GM12878 (cell line): Measurements from ENCODE around the gene TRABD2A. TPM values are rescaled to one million over a fixed set of nuclear protein-coding genes. Genes with fewer than 3 reads are reported as not detected.

ENCODE experiments used
- ATAC-seq: fragments of 200-7000 bp; cut with Tn5 transposase; 3 replicates; pipeline ENCODE4 v1.9.1; 2020; ENCODE audit warnings: mild to moderate bottlenecking, moderate library complexity
- BruUV-seq: library from RNA; stranded (reverse); fragments of 400-500 nt; replicated peaks from 2 replicates; lab custom pipeline; 2021; lab: Mats Ljungman, UMichigan
- CTCF ChIA-PET: fragments of 300-600 bp; sonication (Branson Sonifier 250); formaldehyde crosslinking; extraction: SDS; loops from one replicate; lab custom pipeline; 2021; ENCODE audit warnings: inconsistent platforms; lab: Yijun Ruan, JAX
- POLR2A ChIA-PET: fragments of 350-600 bp; formaldehyde crosslinking; extraction: SDS; loops from one replicate; lab custom pipeline; 2021; ENCODE audit warnings: inconsistent platforms; lab: Charles Lee
- RAD21 ChIA-PET: fragments of 300-600 bp; sonication (Branson Sonifier 250); formaldehyde crosslinking; loops from one replicate; lab custom pipeline; 2023; ENCODE audit warnings: antibody characterized with exemption; ENCODE audit not compliant: unreplicated experiment; lab: Charles Lee
- SMC1A ChIA-PET: fragments of 300-600 bp; sonication (Branson Sonifier 250); formaldehyde crosslinking; loops from one replicate; lab custom pipeline; 2023; ENCODE audit not compliant: unreplicated experiment, uncharacterized antibody; lab: Charles Lee
- DNase-seq: peaks from one replicate; pipeline ENCODE4 v3.0.0-alpha.2; 2011; ENCODE audit warnings: low read depth, low spot score
- FAIRE-seq: peaks from 3 replicates; lab custom pipeline; 2011; peaks lifted over from hg19 to GRCh38; lab: Jason Lieb, UNC
- H2AFZ ChIP-seq: 2 replicates; pipeline ENCODE4 v1.6.0; 2011; ENCODE audit warnings: low read depth, low read length, control low read depth; ENCODE audit not compliant: control insufficient read depth
- H3K27ac ChIP-seq: 2 replicates; pipeline ENCODE4 v1.5.1; 2011; ENCODE audit warnings: control low read depth; ENCODE audit not compliant: control insufficient read depth, insufficient read depth
- H3K27me3 ChIP-seq, 2 experiments: replicated peaks in 1 of 2; 2 replicates each; pipeline versions ENCODE4 v1.6.0 to v1.6.1; 2011; ENCODE audit warnings: low read length in 1 of 2; ENCODE audit not compliant: control insufficient read depth in 2 of 2, insufficient read depth in 2 of 2
- H3K36me3 ChIP-seq, 2 experiments: 2 replicates each; pipeline ENCODE4 v1.5.1; 2011; ENCODE audit warnings: low read length in 1 of 2; ENCODE audit not compliant: control insufficient read depth in 2 of 2, insufficient read depth in 2 of 2
- H3K4me1 ChIP-seq: 2 replicates; pipeline ENCODE4 v1.6.1; 2011; ENCODE audit warnings: mild to moderate bottlenecking, low read length, moderate library complexity, mixed read lengths; ENCODE audit not compliant: control insufficient read depth, insufficient read depth
- H3K4me2 ChIP-seq: 2 replicates; pipeline ENCODE4 v1.6.0; 2011; ENCODE audit warnings: control low read depth; ENCODE audit not compliant: control insufficient read depth, insufficient read depth
- H3K4me3 ChIP-seq: fragments of 200-600 bp; sonication (generic); 2 replicates; pipeline ENCODE4 v1.5.1; 2016
- H3K79me2 ChIP-seq: 2 replicates; pipeline ENCODE4 v1.6.0; 2011; ENCODE audit warnings: low read length; ENCODE audit not compliant: control insufficient read depth, insufficient read depth
- H3K9ac ChIP-seq: 2 replicates; pipeline ENCODE4 v1.8.0; 2011; ENCODE audit warnings: low read length, control low read depth, mixed read lengths; ENCODE audit not compliant: control insufficient read depth, insufficient read depth
- H3K9me3 ChIP-seq: replicated peaks from 3 replicates; pipeline ENCODE4 v1.5.1; 2011; ENCODE audit warnings: mild to moderate bottlenecking, low read length; ENCODE audit not compliant: control insufficient read depth, insufficient read depth
- H4K20me1 ChIP-seq: 2 replicates; pipeline ENCODE4 v1.6.0; 2011; ENCODE audit not compliant: control insufficient read depth, insufficient read depth
- BRCA1 ChIP-seq: IDR thresholded peaks from 2 replicates; pipeline ENCODE4 v1.6.1; 2011; ENCODE audit warnings: low read depth, low read length, improper control_type of control experiment
- CBX3 ChIP-seq: fragments of 200-600 bp; sonication (generic); IDR thresholded peaks from 2 replicates; pipeline ENCODE4 v1.6.1; 2016; ENCODE audit warnings: low read depth, borderline replicate concordance
- EP300 ChIP-seq, 2 experiments: fragments of 150-350 bp in 1 of 2; IDR thresholded peaks; 2 replicates each; pipeline ENCODE4 v1.6.1; 2011 to 2012; ENCODE audit warnings: low read depth in 2 of 2, low read length in 2 of 2, borderline replicate concordance in 1 of 2, improper control_type of control experiment in 1 of 2, inconsistent platforms in 1 of 2; ENCODE audit not compliant: control insufficient read depth in 1 of 2
- NFXL1 ChIP-seq: fragments of 450-650 bp; IDR thresholded peaks from 2 replicates; pipeline ENCODE4 v1.6.1; 2017; ENCODE audit warnings: antibody characterized with exemption, mild to moderate bottlenecking, borderline replicate concordance
- RAD21 ChIP-seq: IDR thresholded peaks from 2 replicates; pipeline ENCODE4 v1.6.1; 2011; ENCODE audit warnings: mild to moderate bottlenecking, low read depth, low read length, moderate library complexity; ENCODE audit not compliant: insufficient read depth
- STAT1 ChIP-seq: fragments of 450-650 bp; conservative IDR thresholded peaks from 2 replicates; pipeline ENCODE4 v1.6.1; 2014; ENCODE audit warnings: antibody characterized with exemption, mild to moderate bottlenecking
- SUZ12 ChIP-seq: fragments of 200-600 bp; sonication (generic); IDR thresholded peaks from one replicate; pipeline ENCODE4 v1.6.1; 2018; ENCODE audit warnings: antibody characterized with exemption, mild to moderate bottlenecking; ENCODE audit not compliant: unreplicated experiment
- ZBTB33 ChIP-seq: fragments of 450-650 bp; IDR thresholded peaks from 2 replicates; pipeline ENCODE4 v1.6.1; 2017; ENCODE audit warnings: mild to moderate bottlenecking
- WGBS: methylation state at CpG from one replicate; pipeline ENCODE4 v1.1.6; 2016; ENCODE audit warnings: low lambda C conversion rate; ENCODE audit not compliant: insufficient replicate concordance, insufficient coverage; ENCODE audit errors: missing lambda C conversion rate; 5-methylcytosine and 5-hydroxymethylcytosine counted together
- in situ Hi-C: fragments of 300-500 bp; cut with MboI; formaldehyde crosslinking; loops from 9 replicates; pipeline ENCODE4 v1.14.3; 2018; ENCODE audit warnings: mixed read lengths
- intact Hi-C: fragments of 100-400 bp; cut with micrococcal nuclease; formaldehyde crosslinking; loops from one replicate; pipeline ENCODE4 v1.14.2; 2022; ENCODE audit not compliant: unreplicated experiment
- polyA plus RNA-seq, 11 experiments: library from polyadenylated mRNA; depleted of rRNA in 4 of 11; unstranded in 6 of 11; stranded (reverse) in 5 of 11; fragments of >200 nt; fragmentation: Nextera tagmentation in 4 of 11; fragmentation: Illumina TruSeq in 1 of 11; extraction: Ambion mirVana in 4 of 11; extraction: Trizol in 1 of 11; gene quantifications; 1 replicate in 1 of 11; 2 replicates in 10 of 11; pipeline versions ENCODE4 v1.2.1 to v1.2.3, GENCODE V29; 2011 to 2016; ENCODE audit warnings: inconsistent platforms in 2 of 11, missing spikeins in 2 of 11, low read depth in 1 of 11
- total RNA-seq, 4 experiments: library from RNA; depleted of rRNA in 3 of 4; stranded (reverse); fragments of >200 nt in 3 of 4; fragmentation: Illumina TruSeq in 1 of 4; extraction: Trizol in 1 of 4; gene quantifications; 2 replicates each; pipeline versions ENCODE4 v1.2.1 to v1.2.3, GENCODE V29; 2013 to 2021
- TF ChIP-seq, protein P1 (sequence below): IDR thresholded peaks from 2 replicates; pipeline ENCODE4 v1.6.1; 2011; ENCODE audit warnings: borderline replicate concordance, low read depth, mild to moderate bottlenecking, moderate library complexity, low read length; ENCODE audit not compliant: insufficient read depth, poor library complexity, severe bottlenecking

The TRABD2A gene
- total and polyA plus RNA-seq, 10 of the 15 experiments (the other 5 are each of a cell fraction or from before 2014, with no cell fraction given) = 1.4 to 7.6 (median 4.1) TPM

DNA sequence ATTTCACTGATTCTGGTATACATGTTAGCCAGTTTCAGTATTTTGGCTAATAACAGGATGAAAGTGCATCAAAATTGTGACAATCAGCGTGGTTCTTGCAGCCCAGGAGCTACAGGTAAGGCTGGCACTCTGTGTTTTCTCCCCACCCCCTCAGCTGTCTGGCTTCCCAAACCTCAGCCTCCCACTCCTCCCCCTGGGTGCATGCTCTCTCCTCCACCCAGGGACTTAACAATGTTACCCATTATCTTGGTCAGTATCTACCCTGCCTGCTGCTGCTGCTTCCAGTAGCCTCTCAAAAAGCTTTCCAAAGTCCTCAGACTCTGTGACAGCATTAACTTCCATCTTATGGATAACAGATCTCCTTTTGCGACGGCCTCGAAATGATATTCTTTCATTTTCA, 41.0 kb downstream of the TRABD2A start:
- ChIA-PET CTCF (interaction anchor here (0.6 kb wide), 1 partner anchor 40 kb away, joined by 3 read pairs; no protein-coding TSS in a partner anchor), RAD21 (no interaction called here), POLR2A (no interaction called here), SMC1A (no interaction called here)
- Histone ChIP-seq H3K9ac (no peak overlapping the region), H3K27me3 (no peaks in the 10 kb centered on the region), H3K79me2 (no peaks in the 10 kb centered on the region), H2AFZ (no peak overlapping the region), H3K36me3 (no peaks in the 10 kb centered on the region), H3K4me3 (no peak overlapping the region), H3K9me3 (peaks cover 3% of the 10 kb centered on the region; the same call in 2 of the 3 replicates), H3K4me2 (no peak overlapping the region), H4K20me1 (no peaks in the 10 kb centered on the region), H3K27ac (no peak overlapping the region), H3K4me1 (no peaks in the 10 kb centered on the region)
- WGBS = 53% methylated on average over 4 of the region's 4 CpGs
- in situ Hi-C loops (no loop called here), intact Hi-C loops (no loop called here)
- ATAC-seq = no peak
- no peak for FAIRE-seq
- BruUV-seq = no TSS peak
- no peak for DNase-seq
- no peak for TF ChIP-seq ZBTB33
- no peak for TF ChIP-seq EP300 (IDR thresholded peaks at IDR 0.05; ENCODE audit: borderline replicate concordance in 1 of 2, control insufficient read depth in 1 of 2, low read depth in 2 of 2, low read length in 2 of 2)
- TF ChIP-seq NFXL1 = no peak
- no peak for TF ChIP-seq CBX3
- TF ChIP-seq STAT1 = no peak
- TF ChIP-seq RAD21 = no peak
- TF ChIP-seq SUZ12 = no peak
- no peak for TF ChIP-seq BRCA1
- TF ChIP-seq, protein P1, sequence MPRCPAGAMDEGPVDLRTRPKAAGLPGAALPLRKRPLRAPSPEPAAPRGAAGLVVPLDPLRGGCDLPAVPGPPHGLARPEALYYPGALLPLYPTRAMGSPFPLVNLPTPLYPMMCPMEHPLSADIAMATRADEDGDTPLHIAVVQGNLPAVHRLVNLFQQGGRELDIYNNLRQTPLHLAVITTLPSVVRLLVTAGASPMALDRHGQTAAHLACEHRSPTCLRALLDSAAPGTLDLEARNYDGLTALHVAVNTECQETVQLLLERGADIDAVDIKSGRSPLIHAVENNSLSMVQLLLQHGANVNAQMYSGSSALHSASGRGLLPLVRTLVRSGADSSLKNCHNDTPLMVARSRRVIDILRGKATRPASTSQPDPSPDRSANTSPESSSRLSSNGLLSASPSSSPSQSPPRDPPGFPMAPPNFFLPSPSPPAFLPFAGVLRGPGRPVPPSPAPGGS = no peak
